ENCODE measurements around the gene MIS18BP1.
"Not testable (repeated sequence)": the region's sequence is repeated elsewhere in the genome, so short reads cannot be mapped to it uniquely, and the experiment has no call there.

GRCh38 chr14:45281731-45282400, 28.9 kb upstream of the MIS18BP1 start:
- TF ChIP-seq EZH2 (IDR thresholded peaks at IDR 0.05; ENCODE audit: insufficient read depth, low read length); CTCF (IDR thresholded peaks at IDR 0.05; ENCODE audit: insufficient read depth, low read depth, low read length): not testable (repeated sequence)
